ENCODE data around the gene TRIM47.

GRCh38 chr17:75908201-75908600 is 29.8 kb upstream of the TRIM47 start:
- no peak for TF ChIP-seq POLR2AphosphoS5 (IDR thresholded peaks at IDR 0.05; ENCODE audit: low read depth, low read length)
- no peak for TF ChIP-seq CTCF (IDR thresholded peaks at IDR 0.05 in 2 of 3, conservative IDR thresholded peaks at IDR 0.05 in 1 of 3; ENCODE audit: borderline replicate concordance in 1 of 3, insufficient read depth in 1 of 3, low read depth in 2 of 3, low read length in 2 of 3)
- no peak for TF ChIP-seq ZNF274 (IDR thresholded peaks at IDR 0.05; ENCODE audit: low read depth, low read length)
- TF ChIP-seq SRF (IDR thresholded peaks at IDR 0.05; ENCODE audit: low read depth) = no peak
- no peak for TF ChIP-seq POLR2A (IDR thresholded peaks at IDR 0.05; ENCODE audit: borderline replicate concordance, extremely low read depth, insufficient read depth, insufficient read length)
- TF ChIP-seq MAX (IDR thresholded peaks at IDR 0.05) = no peak
- no peak for TF ChIP-seq ZBTB33 (IDR thresholded peaks at IDR 0.05; ENCODE audit: extremely low read depth, insufficient replicate concordance, low read length)
- no peak for TF ChIP-seq EGR1 (IDR thresholded peaks at IDR 0.05; ENCODE audit: low read depth)
- no peak for TF ChIP-seq REST (IDR thresholded peaks at IDR 0.05; ENCODE audit: low read depth)
- TF ChIP-seq CEBPB (IDR thresholded peaks at IDR 0.05; ENCODE audit: low read depth) = no peak
- TF ChIP-seq FOSL1 (IDR thresholded peaks at IDR 0.05; ENCODE audit: low read depth) = no peak
- TF ChIP-seq SP1 (IDR thresholded peaks at IDR 0.05; ENCODE audit: low read depth) = no peak
- TF ChIP-seq TCF7L2 (IDR thresholded peaks at IDR 0.05; ENCODE audit: borderline replicate concordance, extremely low read depth, insufficient read depth, insufficient read length) = no peak
- no peak for TF ChIP-seq ATF3 (IDR thresholded peaks at IDR 0.05)

Measured in HCT116 (cell line).